ENCODE results near the gene FGF1. TPM values are rescaled to one million over a fixed set of nuclear protein-coding genes. Genes with fewer than 3 reads are reported as not detected.

FGF1 gene
- total RNA-seq, 2 donors from 2014 or later, result 0.77 TPM; not detected in 1

DNA sequence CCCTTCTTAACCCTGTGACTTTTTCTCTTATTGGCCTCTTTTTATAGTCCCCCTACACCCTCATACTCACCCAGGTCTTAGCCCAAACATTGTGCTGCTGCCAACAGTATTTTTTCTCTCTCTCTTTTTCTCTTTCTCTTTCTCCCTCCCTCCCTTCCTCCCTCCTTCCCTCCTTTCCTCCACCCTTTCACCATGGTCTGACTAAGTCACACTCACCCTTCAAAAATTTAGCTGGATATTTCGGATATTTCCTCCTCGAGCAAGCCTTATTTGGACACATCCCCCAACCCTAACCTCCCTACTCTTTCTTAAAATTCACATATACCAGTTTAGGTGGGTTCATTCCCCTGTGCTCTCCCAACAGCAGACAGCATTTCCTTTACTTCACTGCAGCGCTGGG lies 64.7 kb downstream of the FGF1 start:
- no peak overlapping the region for H3K4me3 Mint-ChIP-seq
- peaks cover 30% of the 10 kb centered on the region for H3K4me1 Mint-ChIP-seq
- no peaks in the 10 kb centered on the region for H3K27me3 ChIP-seq (ENCODE audit: control insufficient read depth, insufficient read depth, low read length, poor library complexity, severe bottlenecking)
- H3K36me3 Mint-ChIP-seq (ENCODE audit: low read depth), result peaks cover 2% of the 10 kb centered on the region
- no peaks in the 10 kb centered on the region for H3K36me3 ChIP-seq (ENCODE audit: control insufficient read depth, insufficient read depth, low read length)
- 87 to 100% methylated on average over 3 of the region's 3 CpGs for WGBS, 2 experiments (ENCODE audit: insufficient coverage in 1 of 2, insufficient read length in 1 of 2)
- peaks cover 14% of the 10 kb centered on the region for H3K9me3 ChIP-seq (ENCODE audit: control insufficient read depth, low read length)
- peaks cover 12% of the 10 kb centered on the region for H3K9me3 Mint-ChIP-seq
- DNase-seq, result no peak
- no peak overlapping the region for H3K27ac ChIP-seq (ENCODE audit: low read depth, low read length)
- H3K4me3 ChIP-seq (ENCODE audit: low read length), result no peak overlapping the region
- peaks cover 12% of the 10 kb centered on the region for H3K4me1 ChIP-seq (ENCODE audit: control insufficient read depth, insufficient read depth, low read length)
- H3K9ac ChIP-seq (ENCODE audit: extremely low read depth, low read length, poor library complexity, severe bottlenecking), result no peak overlapping the region
- TF ChIP-seq, protein P1, sequence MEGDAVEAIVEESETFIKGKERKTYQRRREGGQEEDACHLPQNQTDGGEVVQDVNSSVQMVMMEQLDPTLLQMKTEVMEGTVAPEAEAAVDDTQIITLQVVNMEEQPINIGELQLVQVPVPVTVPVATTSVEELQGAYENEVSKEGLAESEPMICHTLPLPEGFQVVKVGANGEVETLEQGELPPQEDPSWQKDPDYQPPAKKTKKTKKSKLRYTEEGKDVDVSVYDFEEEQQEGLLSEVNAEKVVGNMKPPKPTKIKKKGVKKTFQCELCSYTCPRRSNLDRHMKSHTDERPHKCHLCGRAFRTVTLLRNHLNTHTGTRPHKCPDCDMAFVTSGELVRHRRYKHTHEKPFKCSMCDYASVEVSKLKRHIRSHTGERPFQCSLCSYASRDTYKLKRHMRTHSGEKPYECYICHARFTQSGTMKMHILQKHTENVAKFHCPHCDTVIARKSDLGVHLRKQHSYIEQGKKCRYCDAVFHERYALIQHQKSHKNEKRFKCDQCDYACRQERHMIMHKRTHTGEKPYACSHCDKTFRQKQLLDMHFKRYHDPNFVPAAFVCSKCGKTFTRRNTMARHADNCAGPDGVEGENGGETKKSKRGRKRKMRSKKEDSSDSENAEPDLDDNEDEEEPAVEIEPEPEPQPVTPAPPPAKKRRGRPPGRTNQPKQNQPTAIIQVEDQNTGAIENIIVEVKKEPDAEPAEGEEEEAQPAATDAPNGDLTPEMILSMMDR (conservative IDR thresholded peaks at IDR 0.05), result no peak
- no peak overlapping the region for H3K27ac Mint-ChIP-seq
- no peaks in the 10 kb centered on the region for H3K27me3 Mint-ChIP-seq (ENCODE audit: insufficient read depth)

DNA sequence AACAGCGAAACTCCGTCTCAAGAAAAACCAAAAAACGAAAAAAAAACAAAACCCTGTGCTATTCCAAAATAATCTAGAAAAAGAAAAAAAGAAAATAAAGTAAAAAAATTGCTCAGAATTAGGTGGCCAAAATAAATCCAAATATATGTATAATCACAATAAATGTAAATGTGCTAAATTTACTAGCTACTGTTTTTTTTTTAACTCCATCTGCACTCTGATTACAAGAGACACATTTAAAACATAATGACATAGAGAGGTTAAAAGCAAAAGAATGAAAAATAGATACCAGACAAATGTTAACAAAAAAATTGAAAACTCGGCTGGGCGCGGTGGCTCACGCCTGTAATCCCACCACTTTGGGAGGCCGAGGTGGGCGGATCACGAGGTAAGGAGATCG lies 66.1 kb downstream of the FGF1 start:
- TF ChIP-seq, protein P1 (conservative IDR thresholded peaks at IDR 0.05), result no peak
- Mint-ChIP-seq H3K27ac (no peak overlapping the region), H3K36me3 (ENCODE audit: low read depth) (peaks cover 2% of the 10 kb centered on the region), H3K27me3 (ENCODE audit: insufficient read depth) (no peaks in the 10 kb centered on the region), H3K4me1 (peaks cover 21% of the 10 kb centered on the region), H3K4me3 (no peak overlapping the region), H3K9me3 (peaks cover 12% of the 10 kb centered on the region)
- Histone ChIP-seq H3K36me3 (ENCODE audit: control insufficient read depth, insufficient read depth, low read length) (no peaks in the 10 kb centered on the region), H3K9me3 (ENCODE audit: control insufficient read depth, low read length) (peaks cover 14% of the 10 kb centered on the region), H3K9ac (ENCODE audit: extremely low read depth, low read length, poor library complexity, severe bottlenecking) (no peak overlapping the region), H3K4me1 (ENCODE audit: control insufficient read depth, insufficient read depth, low read length) (peaks cover 10% of the 10 kb centered on the region), H3K27me3 (ENCODE audit: control insufficient read depth, insufficient read depth, low read length, poor library complexity, severe bottlenecking) (no peaks in the 10 kb centered on the region), H3K27ac (ENCODE audit: low read depth, low read length) (no peak overlapping the region), H3K4me3 (ENCODE audit: low read length) (no peak overlapping the region)
- 85% methylated on average over 8 of the region's 11 CpGs; no CpG with 5 or more reads in 1 of the 2 experiments for WGBS, 2 experiments (ENCODE audit: insufficient coverage in 1 of 2, insufficient read length in 1 of 2)
- no peak for DNase-seq

DNA sequence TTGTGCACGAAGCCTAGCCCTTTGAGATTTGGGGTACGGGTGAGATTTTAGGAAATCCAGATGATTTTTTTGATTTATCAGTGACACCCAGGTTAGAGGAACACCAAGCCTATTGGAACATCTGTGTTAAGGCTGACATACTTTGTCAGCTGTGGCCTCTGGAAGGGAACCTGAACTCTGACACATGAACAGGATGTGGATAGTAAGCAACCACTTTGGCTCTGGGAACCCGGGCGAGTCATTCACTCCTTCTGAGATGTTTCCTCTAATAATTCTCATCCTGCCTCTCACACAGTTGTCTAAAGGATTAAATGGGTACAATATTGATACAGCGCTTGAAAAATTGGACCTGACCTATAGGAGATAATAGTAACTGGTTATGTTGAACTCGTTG lies 67.8 kb downstream of the FGF1 start:
- H3K4me3 Mint-ChIP-seq, result no peak overlapping the region
- no peak for DNase-seq
- H3K4me3 ChIP-seq (ENCODE audit: low read length), result no peak overlapping the region
- H3K27ac ChIP-seq (ENCODE audit: low read depth, low read length), result no peak overlapping the region
- H3K27ac Mint-ChIP-seq, result no peak overlapping the region
- WGBS, 2 experiments (ENCODE audit: insufficient coverage in 1 of 2, insufficient read length in 1 of 2), result 88 to 100% methylated on average over 3 to 6 of the region's 6 CpGs
- H3K36me3 Mint-ChIP-seq (ENCODE audit: low read depth), result peaks cover 2% of the 10 kb centered on the region
- H3K4me1 Mint-ChIP-seq, result peaks cover 19% of the 10 kb centered on the region
- H3K36me3 ChIP-seq (ENCODE audit: control insufficient read depth, insufficient read depth, low read length), result no peaks in the 10 kb centered on the region
- H3K27me3 ChIP-seq (ENCODE audit: control insufficient read depth, insufficient read depth, low read length, poor library complexity, severe bottlenecking), result no peaks in the 10 kb centered on the region
- H3K27me3 Mint-ChIP-seq (ENCODE audit: insufficient read depth), result no peaks in the 10 kb centered on the region
- H3K9me3 ChIP-seq (ENCODE audit: control insufficient read depth, low read length), result peaks cover 14% of the 10 kb centered on the region
- TF ChIP-seq, protein P1 (conservative IDR thresholded peaks at IDR 0.05), result no peak
- H3K9ac ChIP-seq (ENCODE audit: extremely low read depth, low read length, poor library complexity, severe bottlenecking), result no peak overlapping the region
- H3K9me3 Mint-ChIP-seq, result peaks cover 12% of the 10 kb centered on the region
- peaks cover 9% of the 10 kb centered on the region for H3K4me1 ChIP-seq (ENCODE audit: control insufficient read depth, insufficient read depth, low read length)
